Measurements from ENCODE around the gene ANKRD10. TPM values are rescaled to one million over a fixed set of nuclear protein-coding genes. Genes with fewer than 3 reads are reported as not detected.

ANKRD10 gene
- total and polyA plus RNA-seq, 2 of the 8 experiments (the other 6 are each of a cell fraction or from before 2014, with no cell fraction given): 146 to 218 TPM

GRCh38 chr13:110910013-110910890 lies 4.6 kb downstream of the ANKRD10 start (continued):
- TF ChIP-seq POLR2A (IDR thresholded peaks at IDR 0.05; ENCODE audit: control extremely low read depth in 1 of 2, low read depth in 2 of 2, low read length in 2 of 2): no peak
- no peak for TF ChIP-seq TAF1 (IDR thresholded peaks at IDR 0.05; ENCODE audit: low read depth, low read length)
- no peak for TF ChIP-seq NRF1 (IDR thresholded peaks at IDR 0.05; ENCODE audit: low read depth, low read length)
- no peak for TF ChIP-seq TEAD4 (IDR thresholded peaks at IDR 0.05; ENCODE audit: low read depth, low read length)
- TF ChIP-seq HDAC2 (IDR thresholded peaks at IDR 0.05; ENCODE audit: borderline replicate concordance in 1 of 2, low read depth in 2 of 2, low read length in 2 of 2): no peak
- no peak for TF ChIP-seq CEBPB (IDR thresholded peaks at IDR 0.05; ENCODE audit: low read depth, low read length)
- no peak for TF ChIP-seq ATF2 (IDR thresholded peaks at IDR 0.05; ENCODE audit: low read length)
- no peak for TF ChIP-seq FOSL1 (IDR thresholded peaks at IDR 0.05; ENCODE audit: insufficient read depth, low read depth, low read length)

Data from H1 (cell line).